Measurements from ENCODE around the gene TMOD2. TPM values are rescaled to one million over a fixed set of nuclear protein-coding genes. Genes with fewer than 3 reads are reported as not detected.

Gene TMOD2
- total and polyA plus RNA-seq, 2 donors, result 4.8 to 5.7 TPM

GRCh38 chr15:51749307-51749706 lies 2.1 kb upstream of the TMOD2 start:
- WGBS, result 97% methylated on average over 5 of the region's 5 CpGs
- Histone ChIP-seq H3K4me3 (ENCODE audit: low read length in 2 of 2) (no peak overlapping the region), H3K36me3 (ENCODE audit: control insufficient read depth in 2 of 2, insufficient read depth in 2 of 2, low read length in 1 of 2) (no peaks in the 10 kb centered on the region), H3K27me3 (ENCODE audit: control insufficient read depth in 2 of 2, insufficient read depth in 1 of 2, low read length in 1 of 2) (peaks cover 2 to 13% of the 10 kb centered on the region in 2 donors), H3K4me1 (ENCODE audit: control insufficient read depth in 2 of 2, insufficient read depth in 2 of 2, low read length in 2 of 2) (peaks cover 11 to 14% of the 10 kb centered on the region in 2 donors), H3K27ac (ENCODE audit: low read depth in 1 of 2, low read length in 1 of 2) (no peak overlapping the region), H3K9me3 (ENCODE audit: control insufficient read depth in 2 of 2, insufficient read depth in 1 of 2, low read length in 1 of 2) (no peaks in the 10 kb centered on the region)
- DNase-seq (ENCODE audit: low read depth in 6 of 9, low spot score in 9 of 9), result no peak

GRCh38 chr15:51750186-51750585 lies 1.2 kb upstream of the TMOD2 start:
- peaks cover 13 to 14% of the 10 kb centered on the region in 2 donors for H3K4me1 ChIP-seq (ENCODE audit: control insufficient read depth in 2 of 2, insufficient read depth in 2 of 2, low read length in 2 of 2)
- no peak overlapping the region for H3K27ac ChIP-seq (ENCODE audit: low read depth in 1 of 2, low read length in 1 of 2)
- no peaks in the 10 kb centered on the region for H3K9me3 ChIP-seq (ENCODE audit: control insufficient read depth in 2 of 2, insufficient read depth in 1 of 2, low read length in 1 of 2)
- no peak for DNase-seq (ENCODE audit: low read depth in 6 of 9, low spot score in 9 of 9)
- H3K27me3 ChIP-seq (ENCODE audit: control insufficient read depth in 2 of 2, insufficient read depth in 1 of 2, low read length in 1 of 2), result peaks cover 2 to 13% of the 10 kb centered on the region in 2 donors
- H3K36me3 ChIP-seq (ENCODE audit: control insufficient read depth in 2 of 2, insufficient read depth in 2 of 2, low read length in 1 of 2), result no peaks in the 10 kb centered on the region
- 92% methylated on average over 4 of the region's 4 CpGs for WGBS
- no peak overlapping the region for H3K4me3 ChIP-seq (ENCODE audit: low read length in 2 of 2)

DNA sequence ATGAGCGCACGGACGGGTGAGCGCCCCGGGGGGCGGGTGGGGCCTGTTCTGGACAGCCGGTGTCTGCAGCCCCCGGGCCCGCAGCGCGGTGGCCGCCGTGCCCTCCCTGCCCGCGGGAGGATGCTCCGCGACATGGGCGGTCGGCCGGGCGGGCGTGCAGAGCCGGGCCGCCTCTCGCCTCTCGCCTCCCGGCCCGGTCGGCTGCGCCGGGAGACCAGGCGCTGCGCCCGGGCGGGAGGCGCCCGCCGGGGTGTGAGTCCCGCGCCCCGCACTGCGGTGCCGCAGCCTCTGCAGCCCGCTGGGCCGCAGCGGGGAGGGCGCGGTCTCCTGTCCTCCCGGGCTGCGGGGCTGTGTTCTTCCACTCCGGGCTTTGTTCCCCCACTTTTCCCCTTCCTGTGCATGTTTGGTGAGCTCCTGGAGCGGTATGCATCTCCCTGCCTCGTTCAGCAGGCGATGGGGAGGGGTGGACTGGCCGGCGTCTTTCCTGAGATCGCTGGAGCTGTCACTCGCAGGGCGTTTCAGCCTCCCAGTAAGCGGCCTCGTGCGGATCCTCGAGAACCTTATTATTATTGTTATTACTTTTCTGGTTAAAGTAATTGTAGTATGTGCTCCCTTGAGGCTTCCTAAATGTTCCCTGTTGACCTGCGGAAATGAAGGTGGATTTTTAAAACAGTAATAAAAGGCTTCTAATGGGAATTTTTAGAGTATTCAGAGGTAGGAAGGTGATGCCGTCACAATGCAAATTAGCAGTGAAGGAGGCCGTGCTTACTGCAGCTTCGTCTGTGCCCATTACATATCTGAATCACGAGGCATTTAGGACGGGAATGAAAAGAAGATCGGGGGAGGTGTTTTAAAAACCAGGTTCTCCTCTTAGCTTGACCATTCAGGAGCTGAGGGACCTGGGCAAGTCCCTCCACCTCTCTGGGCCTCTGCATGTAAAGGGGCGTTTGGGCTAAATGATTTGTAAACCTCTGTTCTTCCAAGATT lies 593 bp downstream of the TMOD2 start:
- no peaks in the 10 kb centered on the region for H3K9me3 ChIP-seq (ENCODE audit: control insufficient read depth in 2 of 2, insufficient read depth in 1 of 2, low read length in 1 of 2)
- peaks cover 14 to 26% of the 10 kb centered on the region in 2 donors for H3K4me1 ChIP-seq (ENCODE audit: control insufficient read depth in 2 of 2, insufficient read depth in 2 of 2, low read length in 2 of 2)
- DNase-seq (ENCODE audit: low read depth in 6 of 9, low spot score in 9 of 9), result peak in 1 of 9 donors; percentile 32
- H3K27me3 ChIP-seq (ENCODE audit: control insufficient read depth in 2 of 2, insufficient read depth in 1 of 2, low read length in 1 of 2), result peaks cover 2 to 13% of the 10 kb centered on the region in 2 donors
- H3K4me3 ChIP-seq (ENCODE audit: low read length in 2 of 2), result peak overlapping the region; percentile 57 to 96
- H3K36me3 ChIP-seq (ENCODE audit: control insufficient read depth in 2 of 2, insufficient read depth in 2 of 2, low read length in 1 of 2), result no peaks in the 10 kb centered on the region
- WGBS, result 5% methylated on average over 71 of the region's 71 CpGs
- H3K27ac ChIP-seq (ENCODE audit: low read depth in 1 of 2, low read length in 1 of 2), result peak overlapping the region in 1 of 2 donors; percentile 26

GRCh38 chr15:51752888-51753287 lies 1.5 kb downstream of the TMOD2 start:
- DNase-seq (ENCODE audit: low read depth in 6 of 9, low spot score in 9 of 9), result no peak
- peaks cover 14 to 26% of the 10 kb centered on the region in 2 donors for H3K4me1 ChIP-seq (ENCODE audit: control insufficient read depth in 2 of 2, insufficient read depth in 2 of 2, low read length in 2 of 2)
- WGBS, result 81% methylated on average over 5 of the region's 5 CpGs
- peaks cover 2 to 13% of the 10 kb centered on the region in 2 donors for H3K27me3 ChIP-seq (ENCODE audit: control insufficient read depth in 2 of 2, insufficient read depth in 1 of 2, low read length in 1 of 2)
- no peak overlapping the region for H3K27ac ChIP-seq (ENCODE audit: low read depth in 1 of 2, low read length in 1 of 2)
- H3K4me3 ChIP-seq (ENCODE audit: low read length in 2 of 2), result no peak overlapping the region
- H3K36me3 ChIP-seq (ENCODE audit: control insufficient read depth in 2 of 2, insufficient read depth in 2 of 2, low read length in 1 of 2), result no peaks in the 10 kb centered on the region
- no peaks in the 10 kb centered on the region for H3K9me3 ChIP-seq (ENCODE audit: control insufficient read depth in 2 of 2, insufficient read depth in 1 of 2, low read length in 1 of 2)

DNA sequence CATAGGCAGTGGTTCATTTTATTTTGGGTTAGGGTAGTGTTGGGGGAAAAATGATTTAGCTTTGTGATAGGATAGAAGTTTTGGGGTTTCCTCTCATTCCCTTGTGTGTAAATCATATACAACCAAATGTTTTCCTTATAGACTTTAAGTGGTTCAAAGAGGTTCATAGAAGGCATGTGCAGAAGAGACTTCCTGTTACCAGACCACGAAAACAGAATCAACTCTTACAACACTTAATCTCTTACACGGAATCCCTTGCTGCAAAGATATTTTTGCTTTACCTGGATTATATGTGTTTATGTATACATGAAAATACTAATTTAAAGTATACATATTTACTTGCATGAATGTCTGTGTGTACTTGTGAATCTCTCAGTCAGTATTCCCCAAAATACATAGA lies 2.9 kb downstream of the TMOD2 start:
- Histone ChIP-seq H3K27ac (ENCODE audit: low read depth in 1 of 2, low read length in 1 of 2) (no peak overlapping the region), H3K27me3 (ENCODE audit: control insufficient read depth in 2 of 2, insufficient read depth in 1 of 2, low read length in 1 of 2) (peaks cover under 1 to 13% of the 10 kb centered on the region in 2 donors), H3K9me3 (ENCODE audit: control insufficient read depth in 2 of 2, insufficient read depth in 1 of 2, low read length in 1 of 2) (no peaks in the 10 kb centered on the region), H3K36me3 (ENCODE audit: control insufficient read depth in 2 of 2, insufficient read depth in 2 of 2, low read length in 1 of 2) (no peaks in the 10 kb centered on the region), H3K4me3 (ENCODE audit: low read length in 2 of 2) (no peak overlapping the region), H3K4me1 (ENCODE audit: control insufficient read depth in 2 of 2, insufficient read depth in 2 of 2, low read length in 2 of 2) (peaks cover 14 to 26% of the 10 kb centered on the region in 2 donors)
- DNase-seq (ENCODE audit: low read depth in 6 of 9, low spot score in 9 of 9), result peak in 1 of 9 donors; percentile 53
- 4% methylated on average over 2 of the region's 2 CpGs for WGBS

GRCh38 chr15:51755790-51756189 lies 4.4 kb downstream of the TMOD2 start:
- WGBS, result 44% methylated on average over 4 of the region's 4 CpGs
- Histone ChIP-seq H3K9me3 (ENCODE audit: control insufficient read depth in 2 of 2, insufficient read depth in 1 of 2, low read length in 1 of 2) (no peaks in the 10 kb centered on the region), H3K27ac (ENCODE audit: low read depth in 1 of 2, low read length in 1 of 2) (no peak overlapping the region)

DNA sequence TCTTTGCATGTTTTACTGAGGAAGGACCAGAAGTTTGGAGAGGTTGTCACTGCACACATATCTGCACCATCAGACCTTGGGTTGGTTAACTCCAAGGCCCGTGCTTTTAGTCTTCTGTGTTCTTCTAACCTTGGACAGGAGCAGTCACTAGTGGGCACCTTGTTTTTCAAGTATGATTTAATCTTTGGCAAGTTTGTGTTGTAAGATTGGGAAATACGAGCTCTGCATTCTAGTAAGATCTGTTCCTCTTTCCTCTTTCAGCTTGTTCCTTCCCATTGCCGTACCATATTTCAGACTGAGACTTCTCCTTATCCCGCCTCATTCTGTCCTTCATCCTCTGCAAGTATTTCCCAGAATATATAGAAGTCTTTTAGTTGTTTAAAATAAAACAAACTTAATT lies 5.1 kb downstream of the TMOD2 start:
- H3K27ac ChIP-seq (ENCODE audit: low read depth in 1 of 2, low read length in 1 of 2), result no peak overlapping the region
- no peak for DNase-seq (ENCODE audit: low read depth in 6 of 9, low spot score in 9 of 9)
- no peaks in the 10 kb centered on the region for H3K36me3 ChIP-seq (ENCODE audit: control insufficient read depth in 2 of 2, insufficient read depth in 2 of 2, low read length in 1 of 2)
- H3K4me3 ChIP-seq (ENCODE audit: low read length in 2 of 2), result no peak overlapping the region
- peaks cover 0 to 9% of the 10 kb centered on the region in 2 donors for H3K27me3 ChIP-seq (ENCODE audit: control insufficient read depth in 2 of 2, insufficient read depth in 1 of 2, low read length in 1 of 2)
- H3K4me1 ChIP-seq (ENCODE audit: control insufficient read depth in 2 of 2, insufficient read depth in 2 of 2, low read length in 2 of 2), result peaks cover 11 to 20% of the 10 kb centered on the region in 2 donors
- 86% methylated on average over 4 of the region's 4 CpGs for WGBS
- H3K9me3 ChIP-seq (ENCODE audit: control insufficient read depth in 2 of 2, insufficient read depth in 1 of 2, low read length in 1 of 2), result no peaks in the 10 kb centered on the region

More at GRCh38 chr15:51755790-51756189, 4.4 kb downstream of the TMOD2 start:
- no peak overlapping the region for H3K4me3 ChIP-seq (ENCODE audit: low read length in 2 of 2)
- peaks cover 0 to 13% of the 10 kb centered on the region in 2 donors for H3K27me3 ChIP-seq (ENCODE audit: control insufficient read depth in 2 of 2, insufficient read depth in 1 of 2, low read length in 1 of 2)
- DNase-seq (ENCODE audit: low read depth in 6 of 9, low spot score in 9 of 9), result no peak
- no peaks in the 10 kb centered on the region for H3K36me3 ChIP-seq (ENCODE audit: control insufficient read depth in 2 of 2, insufficient read depth in 2 of 2, low read length in 1 of 2)
- peaks cover 14 to 24% of the 10 kb centered on the region in 2 donors for H3K4me1 ChIP-seq (ENCODE audit: control insufficient read depth in 2 of 2, insufficient read depth in 2 of 2, low read length in 2 of 2)

DNA sequence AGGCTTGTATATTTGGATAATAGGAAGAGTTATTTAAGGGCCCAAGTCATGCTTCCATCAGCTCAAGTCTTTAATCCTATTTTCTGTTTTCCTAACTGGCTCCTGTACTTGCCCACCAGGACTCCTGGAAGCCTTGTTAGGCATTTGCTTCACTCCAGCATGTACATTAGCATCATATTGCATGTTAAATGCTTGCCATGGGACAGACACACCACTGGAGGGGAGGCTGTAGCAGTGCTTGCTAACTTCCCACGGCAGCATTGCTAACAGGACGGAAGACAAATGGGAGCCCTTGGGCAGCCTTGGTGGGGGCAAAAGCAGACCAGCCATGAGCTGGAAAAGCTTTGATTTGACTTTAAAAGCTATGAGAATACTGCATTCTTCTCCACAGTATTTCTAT lies 6.1 kb downstream of the TMOD2 start:
- no peaks in the 10 kb centered on the region for H3K36me3 ChIP-seq (ENCODE audit: control insufficient read depth in 2 of 2, insufficient read depth in 2 of 2, low read length in 1 of 2)
- peaks cover 0 to 3% of the 10 kb centered on the region in 2 donors for H3K27me3 ChIP-seq (ENCODE audit: control insufficient read depth in 2 of 2, insufficient read depth in 1 of 2, low read length in 1 of 2)
- H3K4me3 ChIP-seq (ENCODE audit: low read length in 2 of 2), result no peak overlapping the region
- no peak for DNase-seq (ENCODE audit: low read depth in 6 of 9, low spot score in 9 of 9)
- WGBS, result 96% methylated on average over 2 of the region's 2 CpGs
- H3K4me1 ChIP-seq (ENCODE audit: control insufficient read depth in 2 of 2, insufficient read depth in 2 of 2, low read length in 2 of 2), result peaks cover 6 to 14% of the 10 kb centered on the region in 2 donors
- H3K9me3 ChIP-seq (ENCODE audit: control insufficient read depth in 2 of 2, insufficient read depth in 1 of 2, low read length in 1 of 2), result no peaks in the 10 kb centered on the region
- H3K27ac ChIP-seq (ENCODE audit: low read depth in 1 of 2, low read length in 1 of 2), result no peak overlapping the region

GRCh38 chr15:51758645-51759044 lies 7.2 kb downstream of the TMOD2 start:
- Histone ChIP-seq H3K36me3 (ENCODE audit: control insufficient read depth in 2 of 2, insufficient read depth in 2 of 2, low read length in 1 of 2) (no peaks in the 10 kb centered on the region), H3K27ac (ENCODE audit: low read depth in 1 of 2, low read length in 1 of 2) (no peak overlapping the region), H3K27me3 (ENCODE audit: control insufficient read depth in 2 of 2, insufficient read depth in 1 of 2, low read length in 1 of 2) (no peaks in the 10 kb centered on the region), H3K9me3 (ENCODE audit: control insufficient read depth in 2 of 2, insufficient read depth in 1 of 2, low read length in 1 of 2) (no peaks in the 10 kb centered on the region), H3K4me1 (ENCODE audit: control insufficient read depth in 2 of 2, insufficient read depth in 2 of 2, low read length in 2 of 2) (peaks cover 4 to 14% of the 10 kb centered on the region in 2 donors), H3K4me3 (ENCODE audit: low read length in 2 of 2) (no peak overlapping the region)
- no peak for DNase-seq (ENCODE audit: low read depth in 6 of 9, low spot score in 9 of 9)
- 98% methylated on average over 1 of the region's 1 CpG for WGBS
